HepG2 (cell line): ENCODE data around the gene SKIC2. TPM values are rescaled to one million over a fixed set of nuclear protein-coding genes. Genes with fewer than 3 reads are reported as not detected.
A peak's percentile ranks its signal among the peaks of the same experiment; 100 is the strongest.

Source experiments
- AKAP8 ChIP-seq: sonication (generic); formaldehyde crosslinking; IDR thresholded peaks from 2 replicates; pipeline ENCODE4 v1.5.1; 2020; ENCODE audit warnings: mild to moderate bottlenecking, missing genetic modification reagents
- ARID2 ChIP-seq: sonication (generic); formaldehyde crosslinking; IDR thresholded peaks from 2 replicates; pipeline ENCODE4 v1.8.1; 2022; ENCODE audit warnings: mild to moderate bottlenecking, missing genetic modification reagents, borderline replicate concordance
- ATF7-NPFF ChIP-seq: sonication (generic); formaldehyde crosslinking; IDR thresholded peaks from 2 replicates; pipeline ENCODE4 v1.8.1; 2023; ENCODE audit warnings: mild to moderate bottlenecking, low read depth, missing genetic modification reagents, moderate library complexity
- ATM ChIP-seq: fragments of 450-650 bp; IDR thresholded peaks from 2 replicates; pipeline ENCODE4 v1.7.1; 2017; ENCODE audit warnings: mild to moderate bottlenecking, borderline replicate concordance
- EHMT2 ChIP-seq: fragments of 200-600 bp; sonication (generic); IDR thresholded peaks from 2 replicates; pipeline ENCODE4 v1.7.0; 2017; ENCODE audit warnings: antibody characterized with exemption, low read depth, low read length, borderline replicate concordance
- EZH2 ChIP-seq: conservative IDR thresholded peaks from 2 replicates; pipeline ENCODE4 v1.6.1; 2012; ENCODE audit warnings: mild to moderate bottlenecking, low read depth, low read length, moderate library complexity
- FOXA3 ChIP-seq: IDR thresholded peaks from 2 replicates; pipeline ENCODE4 v1.6.1; 2016; ENCODE audit warnings: missing genetic modification reagents, missing compliant biosample characterization
- MTA3 ChIP-seq: sonication (generic); formaldehyde crosslinking; IDR thresholded peaks from 2 replicates; pipeline ENCODE4 v1.4.0; 2020; ENCODE audit warnings: missing genetic modification reagents
- SCMH1 ChIP-seq: sonication (generic); formaldehyde crosslinking; IDR thresholded peaks from 2 replicates; pipeline ENCODE4 v1.9.0; 2021; ENCODE audit warnings: missing genetic modification reagents, mild to moderate bottlenecking, borderline replicate concordance
- SPEN ChIP-seq: sonication (generic); formaldehyde crosslinking; IDR thresholded peaks from 2 replicates; pipeline ENCODE4 v1.5.1; 2020; ENCODE audit warnings: low read depth, mild to moderate bottlenecking, missing genetic modification reagents
- TARDBP ChIP-seq: sonication (generic); formaldehyde crosslinking; IDR thresholded peaks from 2 replicates; pipeline ENCODE4 v1.8.0; 2022; ENCODE audit warnings: mild to moderate bottlenecking, missing genetic modification reagents
- TBX3 ChIP-seq: fragments of 450-650 bp; IDR thresholded peaks from 2 replicates; pipeline ENCODE4 v1.6.1; 2017; ENCODE audit warnings: antibody characterized with exemption, mild to moderate bottlenecking, inconsistent platforms, borderline replicate concordance
- THYN1 ChIP-seq: sonication (generic); formaldehyde crosslinking; IDR thresholded peaks from 2 replicates; pipeline ENCODE4 v1.8.1; 2023; ENCODE audit warnings: low read depth, mild to moderate bottlenecking, moderate library complexity, missing genetic modification reagents, borderline replicate concordance
- ZBTB20 ChIP-seq: sonication (generic); formaldehyde crosslinking; IDR thresholded peaks from 2 replicates; pipeline ENCODE4 v1.8.1; 2023; ENCODE audit warnings: missing genetic modification reagents, low read depth, mild to moderate bottlenecking, borderline replicate concordance
- ZNF20 ChIP-seq: sonication (generic); formaldehyde crosslinking; IDR thresholded peaks from 2 replicates; pipeline ENCODE4 v1.4.0; 2020; ENCODE audit warnings: mild to moderate bottlenecking, moderate library complexity, missing genetic modification reagents
- ZNF260 ChIP-seq: sonication (generic); formaldehyde crosslinking; IDR thresholded peaks from 2 replicates; pipeline ENCODE4 v1.4.0; 2020; ENCODE audit warnings: missing genetic modification reagents, low read depth, mild to moderate bottlenecking, borderline replicate concordance
- ZNF34 ChIP-seq: sonication (generic); formaldehyde crosslinking; IDR thresholded peaks from 2 replicates; pipeline ENCODE4 v1.4.0; 2020; ENCODE audit warnings: mild to moderate bottlenecking, missing genetic modification reagents, borderline replicate concordance
- ZNF547 ChIP-seq: sonication (generic); formaldehyde crosslinking; IDR thresholded peaks from 2 replicates; pipeline ENCODE4 v1.5.1; 2020; ENCODE audit warnings: mild to moderate bottlenecking, missing genetic modification reagents
- ZNF7 ChIP-seq: IDR thresholded peaks from 2 replicates; pipeline ENCODE4 v1.6.1; 2016; ENCODE audit warnings: missing biosample characterization, missing genetic modification reagents
- ZNF724P ChIP-seq: sonication (generic); formaldehyde crosslinking; IDR thresholded peaks from 2 replicates; pipeline ENCODE4 v1.8.0; 2022; ENCODE audit warnings: missing genetic modification reagents, borderline replicate concordance
- polyA plus RNA-seq, 8 experiments: library from polyadenylated mRNA; depleted of rRNA in 3 of 8; stranded (reverse) in 7 of 8; unstranded in 1 of 8; fragments of >200 nt; fragmentation: Illumina TruSeq in 4 of 8; extraction: Trizol in 4 of 8; gene quantifications; 2 replicates each; pipeline versions ENCODE4 v1.2.1 to v1.2.3, GENCODE V29; 2011 to 2016; ENCODE audit warnings: low read depth in 4 of 8, missing spikeins in 1 of 8, mixed read lengths in 1 of 8; ENCODE audit not compliant: insufficient read depth in 1 of 8
- total RNA-seq, 5 experiments: library from RNA; depleted of rRNA; stranded (reverse); fragments of >200 nt; fragmentation: Illumina TruSeq; extraction: Trizol; gene quantifications; 2 replicates each; pipeline ENCODE4 v1.2.3, GENCODE V29; 2016; ENCODE audit warnings: low read depth in 1 of 5
- TF ChIP-seq, protein P1 (sequence below): sonication (generic); formaldehyde crosslinking; IDR thresholded peaks from 2 replicates; pipeline ENCODE4 v1.4.0; 2020; ENCODE audit warnings: missing genetic modification reagents
- TF ChIP-seq, protein P2 (sequence below): sonication (generic); formaldehyde crosslinking; IDR thresholded peaks from 2 replicates; pipeline ENCODE4 v1.5.0; 2020; ENCODE audit warnings: mild to moderate bottlenecking, missing genetic modification reagents
- TF ChIP-seq, protein P3 (sequence below): sonication (generic); formaldehyde crosslinking; IDR thresholded peaks from 2 replicates; pipeline ENCODE4 v1.4.0; 2020; ENCODE audit warnings: missing genetic modification reagents, borderline replicate concordance
- TF ChIP-seq, protein P4 (sequence below): sonication (generic); formaldehyde crosslinking; IDR thresholded peaks from 2 replicates; pipeline ENCODE4 v1.8.1; 2023; ENCODE audit warnings: missing genetic modification reagents, inconsistent platforms, borderline replicate concordance

The SKIC2 gene
- total and polyA plus RNA-seq, 2 of the 13 experiments (the other 11 are each of a cell fraction or from before 2014, with no cell fraction given) = 67.1 to 68.4 TPM

DNA sequence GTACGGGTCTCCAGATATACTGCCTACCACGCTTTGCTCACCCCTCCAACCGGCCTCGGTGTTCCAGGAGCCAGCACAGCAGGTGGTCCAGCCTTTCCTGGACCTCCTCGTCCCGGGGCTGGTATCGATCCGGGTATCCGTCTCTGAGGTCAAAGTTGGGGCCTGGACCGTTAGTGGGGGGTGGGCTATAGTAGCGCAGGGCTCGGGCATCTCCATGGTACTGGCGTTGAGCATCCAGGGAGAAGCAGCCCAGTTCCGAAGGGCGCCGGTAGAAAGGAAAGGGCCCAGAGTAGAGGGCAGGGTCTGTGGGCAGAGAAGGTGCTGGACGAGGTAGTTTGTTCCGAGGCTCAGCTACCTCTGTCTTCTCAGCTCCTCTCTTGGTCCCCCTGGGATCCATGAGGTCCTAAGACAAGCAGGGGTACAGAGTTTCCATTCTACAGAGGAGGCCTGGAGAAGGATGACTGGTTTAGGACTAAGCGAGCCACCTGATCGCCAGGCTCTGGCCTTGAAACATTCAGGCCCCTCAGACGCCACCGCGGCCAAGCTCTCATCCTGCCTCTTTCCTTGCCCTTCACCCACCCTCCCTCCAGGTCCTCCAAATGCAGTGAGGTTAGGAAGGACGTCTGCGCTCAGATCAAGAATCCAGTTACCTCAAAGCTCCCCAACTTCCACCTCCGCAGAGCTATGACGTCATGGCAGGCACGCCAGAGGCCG, 12.5 kb downstream of the SKIC2 start (continued):
- TF ChIP-seq ZNF20 (CRISPR knock-in tag) (no peak), EZH2 (no peak), ARID2 (CRISPR knock-in tag) (no peak), ZBTB20 (CRISPR knock-in tag) (no peak), SPEN (CRISPR knock-in tag) (no peak; the same call in 1 of the 2 replicates), FOXA3 (CRISPR knock-in tag) (no peak), ATM (no peak), SCMH1 (CRISPR knock-in tag) (no peak), ATF7-NPFF (CRISPR knock-in tag) (no peak), ZNF7 (CRISPR knock-in tag) (no peak), EHMT2 (no peak), MTA3 (CRISPR knock-in tag) (no peak), THYN1 (CRISPR knock-in tag) (no peak), ZNF724P (CRISPR knock-in tag) (no peak), ZNF547 (CRISPR knock-in tag) (no peak), ZNF34 (CRISPR knock-in tag) (no peak), TARDBP (CRISPR knock-in tag) (no peak), TBX3 (no peak), AKAP8 (CRISPR knock-in tag) (peak; percentile 88; the same call in 1 of the 2 replicates), ZNF260 (CRISPR knock-in tag) (no peak)
- TF ChIP-seq, protein P1, sequence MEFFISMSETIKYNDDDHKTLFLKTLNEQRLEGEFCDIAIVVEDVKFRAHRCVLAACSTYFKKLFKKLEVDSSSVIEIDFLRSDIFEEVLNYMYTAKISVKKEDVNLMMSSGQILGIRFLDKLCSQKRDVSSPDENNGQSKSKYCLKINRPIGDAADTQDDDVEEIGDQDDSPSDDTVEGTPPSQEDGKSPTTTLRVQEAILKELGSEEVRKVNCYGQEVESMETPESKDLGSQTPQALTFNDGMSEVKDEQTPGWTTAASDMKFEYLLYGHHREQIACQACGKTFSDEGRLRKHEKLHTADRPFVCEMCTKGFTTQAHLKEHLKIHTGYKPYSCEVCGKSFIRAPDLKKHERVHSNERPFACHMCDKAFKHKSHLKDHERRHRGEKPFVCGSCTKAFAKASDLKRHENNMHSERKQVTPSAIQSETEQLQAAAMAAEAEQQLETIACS (CRISPR knock-in tag) = no peak
- TF ChIP-seq, protein P2, sequence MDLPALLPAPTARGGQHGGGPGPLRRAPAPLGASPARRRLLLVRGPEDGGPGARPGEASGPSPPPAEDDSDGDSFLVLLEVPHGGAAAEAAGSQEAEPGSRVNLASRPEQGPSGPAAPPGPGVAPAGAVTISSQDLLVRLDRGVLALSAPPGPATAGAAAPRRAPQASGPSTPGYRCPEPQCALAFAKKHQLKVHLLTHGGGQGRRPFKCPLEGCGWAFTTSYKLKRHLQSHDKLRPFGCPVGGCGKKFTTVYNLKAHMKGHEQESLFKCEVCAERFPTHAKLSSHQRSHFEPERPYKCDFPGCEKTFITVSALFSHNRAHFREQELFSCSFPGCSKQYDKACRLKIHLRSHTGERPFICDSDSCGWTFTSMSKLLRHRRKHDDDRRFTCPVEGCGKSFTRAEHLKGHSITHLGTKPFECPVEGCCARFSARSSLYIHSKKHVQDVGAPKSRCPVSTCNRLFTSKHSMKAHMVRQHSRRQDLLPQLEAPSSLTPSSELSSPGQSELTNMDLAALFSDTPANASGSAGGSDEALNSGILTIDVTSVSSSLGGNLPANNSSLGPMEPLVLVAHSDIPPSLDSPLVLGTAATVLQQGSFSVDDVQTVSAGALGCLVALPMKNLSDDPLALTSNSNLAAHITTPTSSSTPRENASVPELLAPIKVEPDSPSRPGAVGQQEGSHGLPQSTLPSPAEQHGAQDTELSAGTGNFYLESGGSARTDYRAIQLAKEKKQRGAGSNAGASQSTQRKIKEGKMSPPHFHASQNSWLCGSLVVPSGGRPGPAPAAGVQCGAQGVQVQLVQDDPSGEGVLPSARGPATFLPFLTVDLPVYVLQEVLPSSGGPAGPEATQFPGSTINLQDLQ (CRISPR knock-in tag) = peak; percentile 48; the same call in 1 of the 2 replicates
- TF ChIP-seq, protein P3, sequence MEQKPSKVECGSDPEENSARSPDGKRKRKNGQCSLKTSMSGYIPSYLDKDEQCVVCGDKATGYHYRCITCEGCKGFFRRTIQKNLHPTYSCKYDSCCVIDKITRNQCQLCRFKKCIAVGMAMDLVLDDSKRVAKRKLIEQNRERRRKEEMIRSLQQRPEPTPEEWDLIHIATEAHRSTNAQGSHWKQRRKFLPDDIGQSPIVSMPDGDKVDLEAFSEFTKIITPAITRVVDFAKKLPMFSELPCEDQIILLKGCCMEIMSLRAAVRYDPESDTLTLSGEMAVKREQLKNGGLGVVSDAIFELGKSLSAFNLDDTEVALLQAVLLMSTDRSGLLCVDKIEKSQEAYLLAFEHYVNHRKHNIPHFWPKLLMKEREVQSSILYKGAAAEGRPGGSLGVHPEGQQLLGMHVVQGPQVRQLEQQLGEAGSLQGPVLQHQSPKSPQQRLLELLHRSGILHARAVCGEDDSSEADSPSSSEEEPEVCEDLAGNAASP (CRISPR knock-in tag) = no peak
- TF ChIP-seq, protein P4, sequence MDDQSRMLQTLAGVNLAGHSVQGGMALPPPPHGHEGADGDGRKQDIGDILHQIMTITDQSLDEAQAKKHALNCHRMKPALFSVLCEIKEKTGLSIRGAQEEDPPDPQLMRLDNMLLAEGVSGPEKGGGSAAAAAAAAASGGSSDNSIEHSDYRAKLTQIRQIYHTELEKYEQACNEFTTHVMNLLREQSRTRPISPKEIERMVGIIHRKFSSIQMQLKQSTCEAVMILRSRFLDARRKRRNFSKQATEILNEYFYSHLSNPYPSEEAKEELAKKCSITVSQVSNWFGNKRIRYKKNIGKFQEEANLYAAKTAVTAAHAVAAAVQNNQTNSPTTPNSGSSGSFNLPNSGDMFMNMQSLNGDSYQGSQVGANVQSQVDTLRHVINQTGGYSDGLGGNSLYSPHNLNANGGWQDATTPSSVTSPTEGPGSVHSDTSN = no peak
